SK-N-SH treated with all-trans-retinoic acid at 6 μM for 48 hours (cell line): ENCODE measurements around the gene FAM131C.

Experiments
- ARNTL ChIP-seq: fragments of 450-650 bp; formaldehyde crosslinking; IDR thresholded peaks from 2 replicates; pipeline ENCODE4 v1.5.0; 2020; ENCODE audit warnings: low read depth, mild to moderate bottlenecking, moderate library complexity, borderline replicate concordance
- BACH2 ChIP-seq: fragments of 250-450 bp; sonication (Bioruptor Pico); IDR thresholded peaks from 2 replicates; pipeline ENCODE4 v1.9.0; 2021; ENCODE audit warnings: mild to moderate bottlenecking, borderline replicate concordance
- ISL1 ChIP-seq: fragments of 250-450 bp; sonication (Bioruptor Pico); IDR thresholded peaks from 2 replicates; pipeline ENCODE4 v2.1.2; 2022; ENCODE audit warnings: mild to moderate bottlenecking, moderate library complexity
- OSR1 ChIP-seq: fragments of 250-450 bp; sonication (Bioruptor Pico); IDR thresholded peaks from 2 replicates; pipeline ENCODE4 v1.8.0; 2022; ENCODE audit warnings: moderate library complexity, mild to moderate bottlenecking, inconsistent platforms
- ZNF70 ChIP-seq: fragments of 450-650 bp; formaldehyde crosslinking; IDR thresholded peaks from 2 replicates; pipeline ENCODE4 v1.5.0; 2020; ENCODE audit warnings: mild to moderate bottlenecking, moderate library complexity

- TF ChIP-seq OSR1 (CRISPR knock-in tag), result no peak
- TF ChIP-seq ISL1 (CRISPR knock-in tag), result no peak
- TF ChIP-seq BACH2, result no peak
- no peak for TF ChIP-seq ARNTL
- TF ChIP-seq ZNF70, result no peak
Measured at GRCh38 chr1:16122350-16122881, 49.0 kb upstream of the FAM131C start.
